OCI-LY7 (cell line): Measurements from ENCODE around the gene ARHGEF16.

Experiments
- CTCF ChIP-seq: fragments of 200-600 bp; sonication (generic); conservative IDR thresholded peaks from 2 replicates; pipeline ENCODE4 v1.5.1; 2014; ENCODE audit warnings: mild to moderate bottlenecking, antibody characterized with exemption, low read length, moderate library complexity, mixed read lengths
- EZH2phosphoT487 ChIP-seq: fragments of 200-600 bp; sonication (generic); IDR thresholded peaks from 2 replicates; pipeline ENCODE4 v1.6.1; 2018; ENCODE audit warnings: low read depth, borderline replicate concordance, mild to moderate bottlenecking, mixed run types, antibody characterized with exemption, low read length, moderate library complexity, mixed read lengths

- no peak for TF ChIP-seq CTCF
- TF ChIP-seq EZH2phosphoT487, result no peak
Observed at GRCh38 chr1:3497521-3497920, 43.1 kb downstream of the ARHGEF16 start.
